ENCODE measurements around the gene C22orf23.
A peak's percentile ranks its signal among the peaks of the same experiment; 100 is the strongest.
"Not testable (repeated sequence)": the region's sequence is repeated elsewhere in the genome, so short reads cannot be mapped to it uniquely, and the experiment has no call there.

Gene C22orf23

GRCh38 chr22:37953062-37953436 is 352 bp downstream of the C22orf23 start:
- DNase-seq: no peak

GRCh38 chr22:37952629-37953028 is 772 bp downstream of the C22orf23 start:
- DNase-seq: not testable (repeated sequence)

GRCh38 chr22:37951305-37951704 is 2.1 kb downstream of the C22orf23 start:
- DNase-seq: no peak

- DNase-seq: not testable (repeated sequence)
These were observed 6.1 kb downstream of the C22orf23 start for GRCh38 chr22:37947142-37947795.

- DNase-seq: not testable (repeated sequence)
These were observed 9.0 kb downstream of the C22orf23 start for GRCh38 chr22:37944423-37944822.

- no peak for DNase-seq
These were observed 9.6 kb downstream of the C22orf23 start for GRCh38 chr22:37943825-37944198.

DNA sequence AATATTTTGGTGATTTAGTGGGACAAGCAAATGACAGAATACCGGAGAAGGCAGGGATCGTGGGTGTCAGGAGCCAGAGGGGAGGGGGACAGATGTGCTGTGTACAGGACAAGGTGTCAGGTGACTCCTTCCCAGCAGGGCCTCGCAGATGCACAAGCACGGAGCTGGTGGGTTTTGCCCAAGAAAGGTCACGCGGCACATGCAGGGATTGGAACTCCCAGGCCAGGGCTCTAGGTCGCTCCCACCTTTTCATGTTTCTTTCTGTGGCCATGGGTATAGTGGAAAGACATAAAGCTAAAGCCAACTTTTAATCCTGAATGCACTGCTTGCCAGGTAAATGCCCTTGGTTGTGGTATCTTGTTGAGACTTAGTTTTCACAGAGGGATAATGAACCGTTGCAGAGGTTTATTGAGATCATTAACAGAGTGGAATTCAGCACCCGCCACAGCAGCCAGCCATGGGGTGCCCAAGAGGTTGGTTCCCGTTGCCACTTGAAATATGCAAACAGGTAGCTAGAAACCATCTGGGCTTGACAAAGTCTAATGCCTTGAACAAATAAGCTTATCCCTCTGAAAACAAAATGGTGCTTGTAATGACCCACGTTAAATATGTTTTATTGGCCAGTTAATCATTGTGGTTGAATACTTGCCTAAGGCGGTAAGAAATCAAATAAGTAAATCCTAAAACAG is 10.1 kb downstream of the C22orf23 start:
- DNase-seq: peak in 1 of 3 experiments; percentile 2

DNA sequence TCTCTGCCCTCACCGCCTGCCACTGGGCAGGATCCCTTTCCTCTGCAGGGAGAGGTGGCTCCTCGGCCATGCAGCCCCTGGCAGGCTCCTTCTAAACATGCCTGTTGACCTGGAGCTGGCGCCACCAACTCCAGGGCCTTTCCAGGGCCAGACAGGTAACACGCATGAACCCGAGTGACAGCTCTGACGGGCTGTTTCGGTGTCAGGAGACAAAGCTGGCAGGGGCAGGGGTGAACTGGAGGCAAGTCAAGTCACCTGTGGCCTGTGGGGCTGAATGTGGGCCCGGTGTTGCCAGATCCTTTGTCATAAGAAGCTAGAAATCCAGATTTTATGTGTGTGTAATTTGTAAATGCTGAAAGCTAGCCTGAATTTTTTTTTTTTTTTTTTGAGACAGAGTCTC is 11.3 kb downstream of the C22orf23 start:
- no peak for DNase-seq

DNA sequence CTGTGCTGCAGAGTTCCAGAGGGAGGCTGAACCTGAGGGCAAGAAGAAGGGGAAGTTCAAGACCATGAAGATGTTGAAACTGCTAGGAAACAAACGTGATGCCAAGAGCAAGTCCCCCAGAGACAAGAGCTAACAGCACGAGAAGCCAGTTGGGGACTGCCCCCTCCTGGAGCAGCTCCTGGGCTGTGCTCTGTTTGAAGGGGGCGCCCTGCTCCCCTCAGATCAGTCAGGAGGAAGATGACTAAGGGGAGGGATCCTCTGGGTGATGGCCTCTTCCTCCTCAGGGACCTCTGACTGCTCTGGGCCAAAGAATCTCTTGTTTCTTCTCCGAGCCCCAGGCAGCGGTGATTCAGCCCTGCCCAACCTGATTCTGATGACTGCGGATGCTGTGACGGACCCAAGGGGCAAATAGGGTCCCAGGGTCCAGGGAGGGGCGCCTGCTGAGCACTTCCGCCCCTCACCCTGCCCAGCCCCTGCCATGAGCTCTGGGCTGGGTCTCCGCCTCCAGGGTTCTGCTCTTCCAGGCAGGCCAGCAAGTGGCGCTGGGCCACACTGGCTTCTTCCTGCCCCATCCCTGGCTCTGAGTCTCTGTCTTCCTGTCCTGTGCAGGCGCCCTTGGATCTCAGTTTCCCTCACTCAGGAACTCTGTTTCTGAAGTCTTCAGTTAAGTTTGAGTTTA is 12.6 kb downstream of the C22orf23 start:
- DNase-seq: no peak

- peak in 2 of 3 experiments; percentile 8 to 48 for DNase-seq
These were observed 19.6 kb downstream of the C22orf23 start for GRCh38 chr22:37933711-37934376.

- DNase-seq: no peak
These were observed 20.4 kb downstream of the C22orf23 start for GRCh38 chr22:37932821-37933578.

- no peak for DNase-seq
These were observed 21.0 kb downstream of the C22orf23 start for GRCh38 chr22:37932401-37932800.

DNA sequence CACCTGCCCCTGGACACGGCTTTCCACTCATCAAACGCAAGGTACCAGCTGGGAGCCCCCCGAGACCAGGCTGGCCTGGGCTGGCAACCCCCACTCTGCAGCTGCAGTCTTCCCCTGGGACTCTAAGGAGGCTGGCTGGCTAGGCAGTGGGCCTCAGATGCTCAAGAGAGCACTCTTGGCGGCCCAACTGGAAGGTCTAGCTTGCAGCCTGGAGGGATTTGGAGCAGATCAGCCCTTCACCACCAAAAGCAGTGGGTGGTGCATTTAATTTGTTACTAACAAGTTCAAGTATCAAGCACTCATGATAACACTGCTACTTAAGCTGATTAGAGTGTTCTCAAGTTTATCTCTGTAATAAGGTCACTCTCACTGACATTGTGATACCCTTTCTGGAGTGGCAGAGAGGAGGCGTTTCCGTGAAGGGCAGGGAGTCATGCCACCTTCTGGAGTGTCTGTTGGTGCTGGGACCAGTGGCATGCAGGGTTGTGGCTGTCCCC is 21.5 kb downstream of the C22orf23 start:
- no peak for DNase-seq

GRCh38 chr22:37930952-37931440 is 22.4 kb downstream of the C22orf23 start:
- no peak for DNase-seq

DNA sequence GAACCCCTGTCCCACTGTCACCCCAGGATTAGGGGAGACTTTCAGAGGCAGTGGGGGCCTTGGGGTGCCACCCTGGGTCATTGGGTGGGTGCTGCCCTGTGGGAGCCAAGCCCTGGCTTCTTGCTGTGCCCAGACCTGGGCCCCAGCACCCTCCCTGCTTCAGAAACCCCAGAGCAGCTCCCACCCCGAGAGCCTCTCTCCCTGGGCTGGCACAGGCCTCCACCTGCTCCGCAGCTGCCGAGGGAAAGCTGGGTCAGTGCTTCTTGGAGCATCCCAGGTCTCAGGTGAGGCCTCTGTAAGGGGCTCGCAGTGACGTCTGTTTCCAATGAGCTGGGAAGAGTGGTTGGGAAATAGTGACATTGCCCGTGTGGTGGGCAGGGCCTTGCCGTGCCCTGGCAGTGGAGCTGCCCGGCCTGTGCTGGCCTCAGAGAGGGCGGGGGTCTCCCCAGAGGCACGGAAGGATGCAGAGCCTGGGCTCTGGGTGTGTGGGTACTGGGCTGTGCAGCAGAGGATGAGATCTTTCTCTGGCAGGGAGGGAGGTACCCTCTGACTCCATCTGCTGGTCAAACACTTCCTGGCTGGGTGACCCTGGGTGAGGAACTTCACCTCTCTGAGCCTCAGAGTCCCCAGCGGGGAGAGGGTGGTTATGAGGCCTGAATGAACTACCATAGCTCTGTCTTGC is 23.0 kb downstream of the C22orf23 start:
- no peak for DNase-seq

DNA sequence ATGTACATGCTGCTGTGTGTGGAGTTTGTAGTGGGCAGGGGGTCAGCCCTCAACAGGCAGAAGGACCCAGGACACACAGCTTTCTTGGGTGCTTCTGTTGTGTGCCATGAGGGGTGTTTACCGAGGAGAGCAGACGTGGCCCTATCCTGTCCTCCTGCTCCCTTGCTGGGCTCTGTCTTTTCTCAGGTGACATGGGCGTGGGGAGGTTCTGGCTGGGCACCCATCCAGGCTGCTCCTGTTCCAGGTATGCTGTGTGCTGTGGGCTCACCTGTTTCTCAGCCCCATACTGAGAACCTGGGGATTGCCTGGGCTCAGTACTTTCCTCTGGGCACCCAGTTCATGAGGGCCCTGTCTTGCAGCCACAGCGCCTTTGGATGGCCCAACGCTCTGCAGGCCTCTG is 24.0 kb downstream of the C22orf23 start:
- DNase-seq: no peak

DNA sequence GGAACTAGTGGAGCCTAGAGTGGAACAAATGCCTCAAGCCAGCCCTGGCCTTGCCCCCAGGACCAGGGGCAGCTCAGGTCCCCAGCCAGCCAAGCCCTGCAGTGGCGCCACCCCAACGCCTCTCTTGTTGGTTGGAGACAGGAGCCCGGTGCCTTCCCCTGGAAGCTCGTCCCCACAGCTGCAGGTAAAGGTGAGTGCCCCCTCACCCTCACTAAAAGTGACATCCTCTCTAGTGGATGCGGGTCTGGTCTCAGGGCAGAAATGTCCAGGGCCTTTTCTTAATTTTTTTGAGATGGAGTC is 25.8 kb downstream of the C22orf23 start:
- DNase-seq: no peak

- no peak for DNase-seq
These were observed 26.4 kb downstream of the C22orf23 start for GRCh38 chr22:37926771-37927636.

- DNase-seq: no peak
These were observed 27.0 kb downstream of the C22orf23 start for GRCh38 chr22:37926358-37926757.

GRCh38 chr22:37925767-37926166 is 27.6 kb downstream of the C22orf23 start:
- DNase-seq: no peak

DNA sequence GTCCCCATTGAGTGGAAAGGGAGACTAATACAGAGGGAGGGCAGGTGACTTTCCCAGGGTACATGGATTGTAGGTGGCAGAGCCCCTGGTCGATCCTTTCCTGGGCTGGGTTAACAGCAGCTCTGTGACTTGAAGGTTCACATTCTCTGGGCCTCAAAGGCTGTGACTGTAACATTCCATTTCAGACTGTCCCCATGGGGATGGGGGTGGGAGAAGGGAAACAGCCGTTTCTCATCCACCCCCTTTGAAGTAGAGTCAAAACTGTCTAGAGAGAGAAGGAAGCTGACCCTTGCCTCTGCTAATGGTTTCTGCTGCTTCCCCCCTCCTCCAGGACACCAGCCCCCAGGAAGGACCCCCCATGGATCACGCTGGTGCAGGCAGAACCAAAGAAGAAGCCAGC is 28.1 kb downstream of the C22orf23 start:
- no peak for DNase-seq

Measured in NCI-H1417 (cell line).